ENCODE measurements around the gene ANAPC2. TPM values are rescaled to one million over a fixed set of nuclear protein-coding genes. Genes with fewer than 3 reads are reported as not detected.
A peak's percentile ranks its signal among the peaks of the same experiment; 100 is the strongest.

ANAPC2 gene
- total RNA-seq, 2 donors from 2014 or later = 66.5 to 69.2 TPM

GRCh38 chr9:137224830-137225694, 36.7 kb upstream of the ANAPC2 start, which contains the start of gene CYSRT1:
CYSRT1 (plus strand) TSS chr9:137225174; CDS start chr9:137225622, 448 bp downstream.
- H3K4me3 ChIP-seq (ENCODE audit: low read length) = peak within 1 kb of the TSS; percentile 89
- 78 to 84% methylated on average over 8 to 23 of the region's 23 CpGs for WGBS, 2 experiments (ENCODE audit: insufficient coverage in 1 of 2, insufficient read length in 1 of 2)
- peaks cover 2% of the 10 kb centered on the region for H3K4me1 Mint-ChIP-seq
- H3K27me3 Mint-ChIP-seq (ENCODE audit: insufficient read depth) = no peaks in the 10 kb centered on the region
- no peak for DNase-seq
- H3K4me1 ChIP-seq (ENCODE audit: control insufficient read depth, insufficient read depth, low read length) = peaks cover 4% of the 10 kb centered on the region
- no peak within 1 kb of the TSS for H3K27ac ChIP-seq (ENCODE audit: low read depth, low read length)
- no peaks in the 10 kb centered on the region for H3K9me3 ChIP-seq (ENCODE audit: control insufficient read depth, low read length)
- TF ChIP-seq CTCF (conservative IDR thresholded peaks at IDR 0.05) = no peak
- peak within 1 kb of the TSS; percentile 73 for H3K9ac ChIP-seq (ENCODE audit: extremely low read depth, low read length, poor library complexity, severe bottlenecking)
- no peaks in the 10 kb centered on the region for H3K27me3 ChIP-seq (ENCODE audit: control insufficient read depth, insufficient read depth, low read length, poor library complexity, severe bottlenecking)
- no peak within 1 kb of the TSS for H3K27ac Mint-ChIP-seq
- no peaks in the 10 kb centered on the region for H3K36me3 Mint-ChIP-seq (ENCODE audit: low read depth)
- H3K36me3 ChIP-seq (ENCODE audit: control insufficient read depth, insufficient read depth, low read length) = no peaks in the 10 kb centered on the region
- H3K4me3 Mint-ChIP-seq = peak within 1 kb of the TSS; percentile 61
- no peaks in the 10 kb centered on the region for H3K9me3 Mint-ChIP-seq

GRCh38 chr9:137223078-137223970, 35.0 kb upstream of the ANAPC2 start:
- WGBS, 2 experiments (ENCODE audit: insufficient coverage in 1 of 2, insufficient read length in 1 of 2) = 1 to 3% methylated on average over 32 to 63 of the region's 63 CpGs
- Histone ChIP-seq H3K9me3 (ENCODE audit: control insufficient read depth, low read length) (no peaks in the 10 kb centered on the region), H3K4me1 (ENCODE audit: control insufficient read depth, insufficient read depth, low read length) (peaks cover 13% of the 10 kb centered on the region), H3K4me3 (ENCODE audit: low read length) (peak overlapping the region; percentile 89), H3K9ac (ENCODE audit: extremely low read depth, low read length, poor library complexity, severe bottlenecking) (peak overlapping the region; percentile 73), H3K27me3 (ENCODE audit: control insufficient read depth, insufficient read depth, low read length, poor library complexity, severe bottlenecking) (no peaks in the 10 kb centered on the region), H3K36me3 (ENCODE audit: control insufficient read depth, insufficient read depth, low read length) (no peaks in the 10 kb centered on the region), H3K27ac (ENCODE audit: low read depth, low read length) (no peak overlapping the region)
- peak overlapping the region; percentile 48 for H3K27ac Mint-ChIP-seq
- peak overlapping the region; percentile 61 for H3K4me3 Mint-ChIP-seq
- H3K4me1 Mint-ChIP-seq = peaks cover 12% of the 10 kb centered on the region
- peaks cover 3% of the 10 kb centered on the region for H3K36me3 Mint-ChIP-seq (ENCODE audit: low read depth)
- H3K27me3 Mint-ChIP-seq (ENCODE audit: insufficient read depth) = no peaks in the 10 kb centered on the region
- H3K9me3 Mint-ChIP-seq = no peaks in the 10 kb centered on the region
- no peak for TF ChIP-seq CTCF (conservative IDR thresholded peaks at IDR 0.05)
- peak; percentile 99 for DNase-seq
